HL-60/S4 treated with phorbol 12-myristate 13-acetate at 8.2 ng/mL for 4 days and 3 days (cell line): ENCODE measurements around the gene PHGDH.

Experiments
- in situ Hi-C: fragments of 300-500 bp; cut with MboI; formaldehyde crosslinking; loops from 2 replicates; pipeline ENCODE4 v1.15.0; 2022; ENCODE audit warnings: low sequenced_read_pairs

PHGDH gene

GRCh38 chr1:119731060-119731459 is 19.3 kb downstream of the PHGDH start:
- in situ Hi-C loops: no loop called here

DNA sequence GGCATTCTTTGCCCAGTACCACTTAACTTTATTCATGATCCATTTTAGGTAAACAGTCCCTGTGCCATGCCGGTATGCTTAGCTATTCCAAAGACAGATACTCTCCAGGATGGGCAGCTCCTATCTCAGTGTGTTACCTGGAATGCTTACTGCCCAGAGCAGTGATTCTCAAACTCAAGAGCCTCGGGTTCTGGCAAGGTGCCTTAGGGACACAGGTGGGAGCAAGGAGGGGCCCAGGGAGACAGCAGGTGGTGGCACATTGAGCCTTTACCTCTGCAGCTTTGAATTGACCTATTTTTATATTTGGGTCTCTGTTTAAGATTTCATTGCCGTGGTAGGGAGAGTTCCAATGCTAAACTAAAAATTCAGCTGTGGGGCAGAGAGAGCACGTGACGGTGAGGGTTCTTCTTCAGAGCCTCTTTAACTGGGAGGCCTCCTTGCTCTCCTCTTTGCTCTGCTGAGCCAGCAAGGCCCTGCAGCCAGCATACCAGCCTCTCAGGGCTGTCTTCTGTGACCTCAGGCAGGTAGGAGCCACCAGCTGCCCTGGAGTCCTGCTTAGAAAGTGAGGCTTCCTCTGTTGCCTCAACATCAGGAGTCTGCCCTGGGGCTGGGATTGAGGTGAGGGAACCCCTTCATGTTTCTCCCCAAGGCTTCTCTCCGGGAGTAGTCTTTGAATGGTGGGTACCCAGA is 20.2 kb downstream of the PHGDH start:
- in situ Hi-C loops: no loop called here

DNA sequence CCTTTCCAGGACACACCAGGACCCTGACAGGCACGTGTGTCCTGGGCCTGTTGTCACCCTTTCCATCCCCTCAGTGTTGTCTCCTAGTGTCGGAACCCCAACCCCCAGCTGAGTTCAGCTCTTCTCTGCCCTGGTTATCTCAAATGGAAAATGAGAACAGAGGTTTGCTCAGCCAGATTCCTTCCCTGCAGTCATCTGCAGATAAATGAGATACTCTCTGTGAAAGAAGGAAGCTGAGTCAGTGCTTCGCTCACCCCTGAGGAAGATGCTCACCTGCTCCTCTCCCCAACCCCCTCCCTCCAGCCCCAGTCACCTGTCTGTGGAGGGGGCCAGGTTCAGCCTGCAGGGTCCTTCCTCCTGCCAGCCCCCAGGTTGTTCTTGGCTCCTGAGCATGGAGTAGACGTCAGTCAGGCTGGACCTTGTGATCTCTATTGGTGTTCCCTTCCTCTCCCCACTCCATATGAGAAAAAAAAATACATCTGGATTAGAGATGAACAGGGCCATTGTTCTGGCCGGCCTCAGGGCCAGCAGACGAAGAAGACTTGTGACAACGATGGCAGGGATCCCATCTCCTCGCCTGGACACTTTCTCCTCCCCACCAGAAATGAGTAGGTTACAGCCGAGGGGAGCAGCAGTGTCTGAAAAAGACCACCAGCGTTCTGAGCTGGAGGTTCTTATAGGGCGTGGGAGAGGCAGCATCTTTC is 20.9 kb downstream of the PHGDH start:
- in situ Hi-C loops: no loop called here

GRCh38 chr1:119733754-119734153 is 22.0 kb downstream of the PHGDH start:
- in situ Hi-C loops: no loop called here

GRCh38 chr1:119735217-119735616 is 23.5 kb downstream of the PHGDH start:
- in situ Hi-C loops: no loop called here

DNA sequence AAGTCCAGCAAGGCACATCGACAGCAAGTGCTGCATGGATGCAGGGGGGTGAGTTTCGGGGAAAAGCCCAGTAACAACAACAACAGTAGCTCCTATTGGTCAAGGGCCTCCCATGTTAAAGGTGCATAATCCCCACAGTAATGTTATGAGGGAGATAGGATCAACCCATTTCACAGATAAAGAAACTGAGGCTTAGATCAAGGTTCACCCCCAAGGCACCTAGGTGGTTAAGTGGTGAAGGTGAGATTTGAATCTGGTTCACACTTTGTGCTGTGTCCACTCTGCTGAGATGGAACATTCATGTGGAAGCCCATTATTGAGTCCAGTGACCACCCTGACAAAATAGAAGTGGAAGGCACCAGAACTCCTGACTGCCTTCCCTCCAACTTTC is 24.9 kb downstream of the PHGDH start:
- in situ Hi-C loops: no loop called here

DNA sequence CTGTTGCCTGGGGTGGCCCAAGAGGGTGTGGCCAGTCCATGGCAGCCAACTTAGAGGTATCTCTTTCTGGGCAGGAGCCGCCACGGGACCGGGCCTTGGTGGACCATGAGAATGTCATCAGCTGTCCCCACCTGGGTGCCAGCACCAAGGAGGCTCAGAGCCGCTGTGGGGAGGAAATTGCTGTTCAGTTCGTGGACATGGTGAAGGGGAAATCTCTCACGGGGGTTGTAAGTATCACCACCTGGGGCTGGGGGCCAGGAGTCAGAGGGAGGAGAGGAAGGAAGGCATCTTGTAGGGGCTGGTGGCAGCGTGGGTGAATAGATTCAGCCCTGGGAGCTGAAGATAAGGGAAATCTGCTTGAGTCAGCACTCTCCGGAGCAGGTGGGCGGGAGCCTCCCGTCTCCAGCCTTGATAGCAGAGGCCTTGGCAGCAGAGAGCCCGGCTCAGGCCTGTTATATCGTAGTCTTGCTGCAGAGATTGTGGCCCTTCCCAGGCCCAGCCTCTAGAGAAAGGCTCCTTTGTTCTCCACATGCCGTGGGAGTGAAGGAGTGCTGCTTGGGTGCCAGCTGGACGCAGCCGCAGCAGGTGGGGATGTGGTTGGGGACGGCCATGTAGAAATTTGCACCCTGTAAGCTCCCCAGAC is 25.4 kb downstream of the PHGDH start:
- in situ Hi-C loops: no loop called here

DNA sequence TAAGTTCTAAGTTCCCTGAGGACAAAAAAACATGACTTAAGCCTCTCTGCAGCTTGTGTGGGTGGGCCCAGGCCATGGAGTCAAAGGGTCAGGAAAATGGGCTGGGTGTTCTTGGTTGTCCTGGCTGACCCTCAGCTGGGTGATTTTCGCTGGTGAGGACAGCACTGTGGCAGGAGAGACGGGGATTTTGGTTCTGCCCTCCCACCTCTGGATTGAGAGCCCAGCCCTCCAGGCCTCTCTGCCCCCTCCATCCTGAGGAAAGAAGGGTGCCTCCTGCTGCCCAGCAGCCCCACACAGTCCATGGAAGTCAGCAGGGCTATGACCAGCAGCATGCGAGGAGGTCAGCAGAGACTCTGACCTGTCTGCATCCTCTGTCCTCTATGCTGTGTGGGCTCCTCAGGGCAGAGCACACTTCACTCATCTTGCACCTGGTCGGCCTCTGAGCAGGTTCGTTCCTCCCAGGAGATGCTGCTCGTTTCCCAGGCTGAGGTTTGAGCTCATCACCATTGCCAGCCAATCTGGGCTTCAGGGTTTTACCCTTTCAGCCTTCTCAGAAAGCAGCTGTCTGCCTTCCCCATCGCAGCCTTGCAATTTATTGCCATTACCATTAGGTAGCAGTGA is 26.5 kb downstream of the PHGDH start:
- in situ Hi-C loops: no loop called here

DNA sequence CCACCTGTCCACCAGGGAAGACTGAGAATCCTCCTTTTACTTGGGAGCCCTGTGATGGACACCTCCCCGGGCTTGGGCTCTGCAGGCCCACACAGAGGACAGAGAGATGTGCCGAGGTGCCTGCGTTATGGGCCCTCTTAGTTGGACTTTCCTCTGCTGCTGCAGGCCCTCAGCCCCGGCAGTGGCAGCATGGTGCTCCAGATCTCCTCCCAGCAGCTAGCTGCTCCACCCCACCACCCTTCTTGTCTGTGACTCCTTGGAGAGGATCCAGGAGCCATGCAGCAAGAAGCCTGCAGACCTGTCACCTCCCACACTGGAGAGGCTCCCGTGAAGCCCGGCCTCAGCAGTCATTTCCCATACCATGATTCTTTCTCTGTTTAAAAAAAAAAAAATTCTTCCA is 27.4 kb downstream of the PHGDH start:
- in situ Hi-C loops: no loop called here

GRCh38 chr1:119740261-119740660 is 28.5 kb downstream of the PHGDH start:
- in situ Hi-C loops: no loop called here

GRCh38 chr1:119740896-119741780 is 29.4 kb downstream of the PHGDH start:
- in situ Hi-C loops: no loop called here

- in situ Hi-C loops: no loop called here
These were observed 30.5 kb downstream of the PHGDH start for GRCh38 chr1:119742202-119742601.

- in situ Hi-C loops: no loop called here
These were observed 30.9 kb downstream of the PHGDH start for GRCh38 chr1:119742677-119743076.

- in situ Hi-C loops: no loop called here
These were observed 31.6 kb downstream of the PHGDH start for GRCh38 chr1:119743308-119743707.

DNA sequence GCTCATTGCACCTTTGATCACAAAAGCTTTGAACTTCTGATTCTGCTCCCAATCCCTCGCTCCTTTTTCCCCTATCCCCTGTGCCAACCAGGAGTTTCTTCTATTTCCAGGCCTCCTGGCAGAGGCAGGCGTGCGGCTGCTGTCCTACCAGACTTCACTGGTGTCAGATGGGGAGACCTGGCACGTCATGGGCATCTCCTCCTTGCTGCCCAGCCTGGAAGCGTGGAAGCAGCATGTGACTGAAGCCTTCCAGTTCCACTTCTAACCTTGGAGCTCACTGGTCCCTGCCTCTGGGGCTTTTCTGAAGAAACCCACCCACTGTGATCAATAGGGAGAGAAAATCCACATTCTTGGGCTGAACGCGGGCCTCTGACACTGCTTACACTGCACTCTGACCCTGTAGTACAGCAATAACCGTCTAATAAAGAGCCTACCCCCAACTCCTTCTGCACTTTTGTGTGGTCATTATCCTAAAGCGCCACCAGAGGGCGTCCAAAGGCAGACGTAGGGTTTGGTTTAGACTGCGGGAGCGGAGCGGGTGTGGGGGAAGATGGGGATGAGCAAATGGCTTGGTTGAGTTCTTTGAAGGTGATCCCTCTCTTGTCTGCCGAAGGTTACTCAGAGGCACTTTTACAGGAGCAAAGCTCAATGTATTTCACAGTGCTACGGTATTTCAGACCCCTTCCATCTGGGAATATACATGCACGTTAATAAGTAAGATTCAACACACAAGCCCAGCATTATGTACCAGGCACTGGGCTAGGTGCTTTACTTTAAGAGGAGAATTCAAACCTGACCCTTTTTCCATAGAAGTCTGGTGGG is 32.3 kb downstream of the PHGDH start:
- in situ Hi-C loops: no loop called here

- in situ Hi-C loops: no loop called here
These were observed 32.8 kb downstream of the PHGDH start for GRCh38 chr1:119744598-119744942.

- in situ Hi-C loops: no loop called here
These were observed 33.3 kb downstream of the PHGDH start for GRCh38 chr1:119745034-119745433.

DNA sequence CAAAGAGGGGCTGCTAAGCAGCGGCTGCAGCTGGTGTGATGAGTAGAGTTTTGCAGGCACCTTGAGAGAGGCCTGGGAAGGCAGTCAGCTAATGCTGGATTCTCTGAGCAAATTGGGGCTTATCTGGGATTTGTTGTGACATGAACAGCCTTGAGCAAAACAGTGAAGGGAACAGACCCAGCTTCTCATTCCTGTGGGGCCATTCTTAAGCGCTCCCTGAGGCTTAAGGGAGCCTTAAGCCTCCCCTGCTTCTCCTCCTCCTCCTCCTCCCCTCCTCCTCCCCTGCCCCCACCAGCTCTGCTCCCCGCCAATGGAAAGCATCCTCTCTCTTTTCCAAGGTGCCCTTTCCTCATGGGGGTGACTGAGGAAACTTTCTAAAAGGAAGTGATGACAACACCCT is 35.7 kb downstream of the PHGDH start:
- in situ Hi-C loops: no loop called here

- in situ Hi-C loops: no loop called here
These were observed 36.3 kb downstream of the PHGDH start for GRCh38 chr1:119748040-119748439.

DNA sequence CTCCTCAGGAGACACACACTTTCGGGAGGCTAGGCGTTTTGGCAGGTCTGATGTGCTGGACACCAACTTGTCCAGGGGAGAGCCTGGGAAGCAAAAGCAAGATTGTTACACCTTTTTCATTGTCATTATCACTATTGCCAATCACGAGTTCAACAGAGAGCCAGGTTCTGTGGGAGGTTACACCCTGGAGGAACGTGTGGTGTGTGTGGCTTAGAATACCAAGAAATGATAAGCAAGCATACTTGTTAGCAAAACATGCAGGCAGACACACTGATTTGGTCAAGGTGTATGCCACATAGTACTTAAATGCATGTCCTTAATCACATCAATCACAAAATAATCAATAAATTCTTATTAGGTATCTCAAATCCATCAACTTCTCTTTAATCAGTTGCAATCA is 40.9 kb downstream of the PHGDH start:
- in situ Hi-C loops: no loop called here
